Measurements from ENCODE around the gene NRDE2. TPM values are rescaled to one million over a fixed set of nuclear protein-coding genes. Genes with fewer than 3 reads are reported as not detected.
"Not testable (repeated sequence)": the region's sequence is repeated elsewhere in the genome, so short reads cannot be mapped to it uniquely, and the experiment has no call there.

NRDE2 gene
- total RNA-seq, 1 experiment from 2014 or later, result 5.9 TPM

DNA sequence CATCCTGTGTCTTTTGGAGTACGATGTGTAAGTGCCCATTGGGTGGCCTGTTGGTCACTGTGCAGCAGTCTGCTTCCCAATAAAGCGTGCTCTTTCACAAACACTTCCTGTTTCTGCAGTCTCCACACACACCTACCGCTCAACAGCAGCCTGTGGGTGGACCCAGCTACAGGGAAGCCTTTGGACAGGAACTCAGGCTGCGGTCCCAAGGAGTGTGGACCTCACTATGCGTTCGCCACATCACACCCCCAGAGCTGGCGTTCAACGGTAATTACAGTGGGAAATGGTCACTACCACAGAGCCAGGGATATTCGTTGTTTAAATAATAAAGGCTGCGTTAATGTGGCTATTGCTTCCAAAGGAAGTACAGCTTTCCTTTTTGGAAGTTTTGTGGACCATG, 59.2 kb downstream of the NRDE2 start:
- no peak for DNase-seq (ENCODE audit: low read depth)

DNA sequence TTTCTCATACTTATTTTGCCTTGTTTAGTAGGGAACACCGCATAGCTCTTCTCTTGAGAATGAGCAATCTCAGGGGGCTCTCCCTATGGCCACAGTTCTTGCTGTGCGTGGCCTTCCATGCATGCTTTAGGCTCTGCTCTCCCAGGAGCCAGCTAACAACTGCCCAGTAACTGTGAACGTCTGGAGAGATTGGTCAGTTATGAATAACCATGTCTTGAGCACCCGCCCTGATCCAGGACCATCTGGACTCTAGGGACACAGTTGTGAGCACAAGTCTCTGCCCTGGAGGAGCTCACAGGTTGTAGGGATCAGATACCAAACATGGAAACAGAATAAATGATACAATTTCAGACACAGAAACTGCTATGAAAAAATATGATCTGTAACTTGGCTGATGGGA, 63.3 kb downstream of the NRDE2 start:
- no peak for DNase-seq (ENCODE audit: low read depth)

DNA sequence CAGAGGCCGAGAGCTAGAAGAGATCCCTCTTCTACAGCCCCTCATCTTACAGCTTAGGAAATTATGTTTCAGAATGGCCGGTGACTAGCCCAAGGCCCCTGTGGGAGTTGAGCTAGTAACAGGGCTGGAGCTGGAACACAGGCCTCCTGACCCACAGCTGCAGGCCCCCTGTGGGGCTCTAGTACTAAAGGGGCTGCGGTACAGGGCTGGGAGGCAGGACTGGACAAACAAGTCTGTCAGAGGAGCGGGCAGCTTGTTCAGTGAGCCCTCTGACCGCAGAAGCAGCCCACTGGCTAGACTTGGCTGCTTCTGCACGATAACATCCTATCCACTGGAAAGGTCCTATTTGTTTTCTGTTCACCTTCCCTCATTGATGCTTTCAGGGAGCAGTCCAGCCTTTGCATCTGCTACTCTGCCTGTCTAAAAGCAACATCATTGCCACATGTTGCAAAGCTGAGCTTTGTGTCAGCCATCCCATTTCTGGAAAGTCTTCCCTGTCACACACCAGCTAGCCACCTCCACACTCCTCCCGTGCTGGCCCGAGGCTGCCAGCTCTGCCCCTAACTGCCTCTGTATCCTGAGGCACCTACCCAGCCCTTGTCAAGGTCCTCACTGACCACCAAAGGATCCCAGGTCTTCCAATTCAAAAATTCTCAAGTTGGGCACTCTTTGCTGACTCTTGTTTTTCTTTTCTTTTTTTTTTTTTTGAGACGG, 65.1 kb downstream of the NRDE2 start:
- no peak for DNase-seq (ENCODE audit: low read depth)

DNA sequence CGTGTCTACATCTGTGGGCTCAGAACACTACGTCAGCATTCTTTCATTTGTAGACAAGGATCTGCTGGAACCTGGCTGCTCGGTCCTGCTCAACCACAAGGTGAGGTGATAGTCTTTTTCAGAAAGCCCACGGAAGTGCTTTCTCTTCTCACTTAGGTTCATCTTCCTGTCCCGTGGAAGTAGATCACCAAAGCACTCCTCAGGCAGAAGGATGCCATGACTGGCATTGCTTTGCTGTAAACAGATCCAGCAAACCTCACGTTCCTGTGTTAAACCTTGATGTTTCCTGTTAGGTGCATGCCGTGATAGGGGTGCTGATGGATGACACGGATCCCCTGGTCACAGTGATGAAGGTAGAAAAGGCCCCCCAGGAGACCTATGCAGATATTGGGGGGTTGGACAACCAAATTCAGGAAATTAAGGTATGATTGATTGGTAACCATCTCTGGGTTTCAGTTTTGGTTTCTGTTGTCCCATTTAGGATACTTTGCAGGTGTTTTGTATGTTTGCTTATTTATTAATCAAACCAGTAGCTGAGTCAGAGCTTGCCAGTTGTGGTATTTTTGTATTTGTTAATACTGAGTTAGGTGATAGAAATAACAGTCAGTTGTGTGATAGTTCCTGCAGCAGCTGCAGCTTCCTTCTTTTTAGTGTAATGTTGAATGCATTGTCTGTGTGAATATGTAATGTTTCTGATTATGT, 67.8 kb downstream of the NRDE2 start:
- no peak for DNase-seq (ENCODE audit: low read depth)

DNA sequence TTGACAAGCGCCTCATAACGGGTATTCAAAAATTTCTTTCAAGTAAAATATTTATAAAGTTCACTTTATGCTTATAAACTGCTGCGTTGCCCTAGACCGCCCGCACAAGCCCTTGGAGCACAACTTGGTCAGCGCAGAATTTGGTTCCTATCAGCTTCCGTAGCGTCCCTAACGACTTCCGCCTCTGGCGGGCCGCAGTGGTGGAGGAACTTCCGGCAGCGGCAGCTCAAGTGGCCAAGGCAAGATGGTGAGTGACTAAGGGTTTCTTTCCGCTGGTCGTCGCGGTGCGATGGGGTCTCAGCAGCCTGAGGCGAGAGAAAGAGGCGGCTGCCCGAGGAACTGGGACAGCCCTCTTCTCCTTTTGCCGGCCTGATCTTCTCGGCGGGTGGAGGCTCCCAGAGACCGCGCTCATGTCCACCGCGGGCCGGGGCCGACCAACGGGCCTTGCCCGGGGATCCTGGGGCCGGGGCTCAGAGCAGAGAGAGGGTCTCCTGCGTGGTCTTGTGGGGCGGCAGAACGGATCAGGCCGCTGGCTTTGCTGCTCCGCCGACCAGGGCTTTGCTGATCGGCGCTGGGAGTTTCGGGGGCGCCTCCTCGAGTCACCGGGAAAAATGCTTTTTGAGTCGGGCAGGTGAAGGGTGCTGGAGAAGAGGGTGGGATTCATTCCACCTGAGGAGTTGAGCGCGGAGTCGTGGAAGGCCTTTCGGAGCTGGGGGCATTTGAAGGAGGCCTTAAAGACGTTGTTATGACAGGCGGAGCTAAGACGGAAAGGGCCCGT, 75.2 kb downstream of the NRDE2 start, which contains the start of gene PSMC1:
Gene PSMC1, plus strand, starts transcription at position 200 of the 778 bp plus-strand sequence. Its CDS starts 45 bp downstream, at position 245.
- DNase-seq (ENCODE audit: low read depth), result peak; percentile 87

DNA sequence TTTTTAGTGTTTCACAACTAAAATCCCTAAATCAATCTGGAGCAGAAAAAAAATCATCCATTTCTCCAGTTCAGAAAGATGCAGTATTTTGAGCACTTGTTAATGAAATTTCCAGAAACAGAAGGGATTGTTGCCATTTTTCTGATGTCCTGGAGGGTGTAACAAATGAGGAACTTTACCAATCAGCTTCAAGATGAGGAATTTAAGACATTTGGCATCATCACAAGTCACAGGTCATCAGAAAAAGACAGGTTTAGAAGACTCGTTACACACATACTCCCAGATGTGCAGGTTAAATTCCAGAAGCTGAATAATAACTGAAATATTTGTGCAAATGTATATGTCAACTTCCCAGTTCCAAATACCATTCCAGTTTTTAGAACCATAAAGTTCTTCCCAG, 75.9 kb downstream of the NRDE2 start:
- DNase-seq (ENCODE audit: low read depth), result no peak

DNA sequence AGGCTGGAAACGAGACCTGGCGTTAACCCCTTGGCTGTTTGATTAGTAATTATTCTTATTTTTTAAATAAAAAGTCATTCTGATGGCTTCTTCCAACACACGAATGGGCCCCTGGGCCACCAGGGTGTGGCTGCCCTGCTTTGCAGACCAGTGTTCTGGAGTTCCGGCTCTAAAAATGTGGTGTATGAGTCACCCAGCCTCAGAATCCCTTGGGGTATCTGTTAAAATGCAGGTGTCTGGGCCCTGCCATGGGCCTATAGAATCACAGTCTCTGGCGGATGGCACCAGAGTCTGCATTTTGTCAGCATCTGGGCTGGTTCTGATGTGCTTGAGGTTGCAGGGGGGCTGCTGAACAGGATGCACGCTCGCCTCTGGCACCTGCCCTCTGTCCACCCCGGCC, 77.9 kb downstream of the NRDE2 start:
- no peak for DNase-seq (ENCODE audit: low read depth)

DNA sequence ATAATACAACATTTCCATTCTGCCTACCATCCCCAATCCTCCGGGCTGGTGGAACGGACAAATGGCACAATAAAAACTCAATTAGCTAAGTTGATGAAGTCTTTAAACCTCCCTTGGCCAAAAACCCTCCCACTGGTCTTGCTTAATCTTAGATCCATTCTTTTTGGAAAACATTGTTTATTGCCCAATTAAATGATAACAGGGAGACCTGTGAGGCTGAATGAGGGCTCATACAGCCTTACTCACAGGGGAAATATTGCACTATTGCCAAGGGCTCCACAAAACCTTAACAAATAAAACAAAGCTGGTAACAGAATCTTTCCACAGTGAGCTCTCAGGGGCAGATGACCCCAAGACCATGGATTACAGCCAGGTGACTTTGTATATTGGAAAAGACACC, 83.1 kb downstream of the NRDE2 start:
- no peak for DNase-seq (ENCODE audit: low read depth)

DNA sequence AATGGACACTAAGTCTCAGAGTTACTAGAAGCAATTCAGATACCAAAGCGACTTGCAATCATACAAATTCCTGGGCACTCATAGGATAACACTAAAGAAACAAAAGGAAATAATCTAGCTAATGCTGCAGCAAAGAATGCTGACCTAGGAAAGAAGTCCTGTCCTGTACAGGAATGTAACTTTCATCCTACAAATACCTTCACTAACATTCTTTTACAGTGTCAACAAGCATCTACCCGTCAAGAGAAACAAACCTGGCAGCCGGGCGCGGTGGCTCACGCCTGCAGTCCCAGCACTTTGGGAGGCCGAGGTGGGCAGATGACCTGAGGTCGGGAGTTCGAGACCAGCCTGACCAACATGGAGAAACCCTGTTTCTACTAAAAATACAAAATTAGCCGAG, 84.3 kb downstream of the NRDE2 start:
- DNase-seq (ENCODE audit: low read depth), result not testable (repeated sequence)

DNA sequence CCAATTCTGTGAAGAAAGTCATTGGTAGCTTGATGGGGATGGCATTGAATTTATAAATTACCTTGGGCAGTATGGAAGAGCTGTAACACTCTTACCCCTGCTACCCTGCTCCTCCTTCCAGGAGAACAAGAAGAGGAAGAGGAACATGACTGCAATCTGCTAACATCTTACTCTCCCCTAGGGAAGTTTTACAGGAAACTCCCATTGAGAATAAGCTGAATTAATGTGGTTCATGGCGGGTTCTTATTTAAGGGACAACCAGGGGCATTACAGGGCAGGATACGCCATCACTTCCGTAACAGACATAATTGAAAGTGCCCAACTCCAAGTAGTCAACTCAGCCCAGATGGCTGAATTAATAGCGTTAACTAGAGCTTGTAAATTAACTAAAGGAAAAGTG, 84.8 kb downstream of the NRDE2 start:
- DNase-seq (ENCODE audit: low read depth), result no peak

DNA sequence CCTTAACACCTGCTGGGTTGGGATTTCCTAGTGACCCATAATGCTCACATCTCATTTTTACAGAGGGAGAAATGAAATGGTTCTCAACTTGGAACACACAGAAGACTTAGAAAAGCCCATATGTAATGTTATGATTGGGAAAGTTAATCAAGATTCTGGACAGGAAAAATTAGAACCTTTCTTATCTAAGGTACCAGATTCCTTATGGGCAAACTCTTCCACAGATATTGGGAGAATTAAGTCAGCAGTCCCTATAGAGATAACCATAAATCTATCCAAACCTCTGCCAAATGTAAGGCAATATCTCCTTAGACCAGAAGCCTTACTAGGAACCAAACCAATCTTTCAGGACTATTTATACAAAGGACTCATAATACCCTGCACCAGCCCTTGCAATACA, 89.3 kb downstream of the NRDE2 start:
- no peak for DNase-seq (ENCODE audit: low read depth)

DNA sequence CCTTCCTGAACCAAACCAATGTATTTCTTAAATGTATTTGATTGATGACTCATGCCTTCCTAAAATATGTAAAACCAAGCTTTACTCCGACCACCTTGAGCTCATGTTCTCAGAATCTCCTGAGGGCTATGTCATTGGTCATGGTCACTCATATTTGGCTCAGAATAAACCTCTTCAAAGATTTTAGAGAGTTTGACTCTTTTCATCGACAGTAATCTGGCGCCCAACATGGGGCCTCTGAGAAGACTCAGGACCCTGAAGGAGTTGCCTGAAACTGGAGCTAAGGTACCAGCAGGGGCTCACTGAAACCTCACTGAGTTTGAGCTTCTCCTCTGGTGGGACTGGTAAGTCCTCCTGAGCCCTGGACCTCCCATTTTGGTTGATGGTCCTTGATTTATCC, 92.6 kb downstream of the NRDE2 start:
- peak; percentile 17 for DNase-seq (ENCODE audit: low read depth)

DNA sequence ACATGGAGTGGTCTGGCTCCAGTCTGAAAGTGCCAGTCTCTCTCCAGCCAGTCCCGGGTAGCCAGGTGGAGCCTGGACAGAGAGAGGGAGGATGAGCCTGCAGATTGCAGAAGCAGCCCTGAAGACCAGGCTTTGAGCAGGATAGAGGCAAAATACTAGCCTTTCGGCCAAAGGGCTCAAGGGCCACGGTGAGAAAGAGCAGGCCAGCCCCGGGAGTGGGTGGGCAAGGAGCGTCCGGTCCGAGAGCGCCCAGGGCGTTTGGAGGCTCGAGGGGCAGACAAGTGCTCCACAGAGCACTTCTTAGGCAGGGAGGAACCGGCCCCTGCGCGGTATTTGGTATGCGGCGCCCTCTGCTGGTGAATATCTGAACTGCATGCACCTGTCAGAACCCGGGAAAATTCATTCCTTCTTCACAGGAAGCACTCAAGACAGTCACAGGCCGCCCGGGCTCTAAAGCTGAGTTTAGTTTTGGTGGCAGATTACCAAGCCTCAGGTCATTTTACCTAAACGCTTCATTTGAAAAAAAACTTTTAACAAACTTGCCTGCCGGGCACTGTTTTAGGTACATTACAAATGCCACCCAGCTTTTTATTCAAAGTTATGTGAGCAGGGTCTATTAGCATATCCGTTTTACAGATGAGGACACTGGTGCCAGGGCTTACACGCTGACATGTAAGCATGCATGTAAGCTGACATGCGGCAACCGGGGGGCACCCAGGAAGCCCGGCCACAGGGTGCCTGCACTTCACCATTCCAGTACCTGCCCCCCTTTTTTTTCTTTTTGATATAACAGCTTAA, 96.4 kb downstream of the NRDE2 start:
- peak; percentile 44 for DNase-seq (ENCODE audit: low read depth)

DNA sequence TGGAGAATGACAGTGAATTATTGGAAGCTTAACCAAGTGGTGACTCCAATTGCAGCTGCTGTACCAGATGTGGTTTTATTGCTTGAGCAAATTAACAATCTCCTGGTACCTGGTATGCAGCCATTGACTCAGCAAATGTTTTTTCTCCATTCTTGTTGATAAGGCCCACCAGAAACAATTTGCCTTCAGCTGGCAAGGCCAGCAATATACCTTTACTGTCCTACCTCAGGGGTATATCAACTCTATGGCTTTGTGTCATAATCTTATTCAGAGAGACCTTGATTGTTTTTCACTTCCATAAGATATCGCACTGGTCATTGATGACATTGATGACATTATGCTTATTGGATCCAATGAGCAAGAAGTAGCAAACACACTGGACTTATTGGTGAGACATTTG, 101.8 kb downstream of the NRDE2 start:
- DNase-seq (ENCODE audit: low read depth), result not testable (repeated sequence)

DNA sequence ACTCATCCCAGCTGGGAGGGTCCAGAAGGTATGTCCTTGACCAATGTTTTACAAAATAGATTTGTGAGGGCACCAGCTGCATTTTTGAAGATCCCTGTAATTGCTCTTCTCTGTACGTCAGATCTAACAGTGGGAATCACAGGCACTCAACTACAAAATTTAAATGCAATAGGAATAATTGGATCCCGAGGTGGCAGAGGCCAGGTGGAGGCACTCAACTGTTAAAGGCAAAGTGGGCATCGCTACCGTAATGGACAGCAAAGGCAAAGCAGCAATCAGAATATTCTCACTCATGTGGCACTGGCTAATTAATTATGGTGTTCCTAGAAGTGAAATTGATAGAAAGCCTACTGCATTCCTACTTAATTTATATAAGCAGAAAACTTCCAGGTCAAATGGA, 103.3 kb downstream of the NRDE2 start:
- DNase-seq (ENCODE audit: low read depth), result no peak

Other genes starting within 250 kb of the NRDE2 start
- gene PSMC1, start 75.4 kb downstream of the NRDE2 start, total RNA-seq (2014; rRNA removed), result 269 and 286 TPM in 2 replicates
- gene CALM1, start 65.1 kb upstream of the NRDE2 start, total RNA-seq (2014; rRNA removed), result 290 and 350 TPM in 2 replicates